ENCODE data around the gene RPS16.

RPS16 gene

DNA sequence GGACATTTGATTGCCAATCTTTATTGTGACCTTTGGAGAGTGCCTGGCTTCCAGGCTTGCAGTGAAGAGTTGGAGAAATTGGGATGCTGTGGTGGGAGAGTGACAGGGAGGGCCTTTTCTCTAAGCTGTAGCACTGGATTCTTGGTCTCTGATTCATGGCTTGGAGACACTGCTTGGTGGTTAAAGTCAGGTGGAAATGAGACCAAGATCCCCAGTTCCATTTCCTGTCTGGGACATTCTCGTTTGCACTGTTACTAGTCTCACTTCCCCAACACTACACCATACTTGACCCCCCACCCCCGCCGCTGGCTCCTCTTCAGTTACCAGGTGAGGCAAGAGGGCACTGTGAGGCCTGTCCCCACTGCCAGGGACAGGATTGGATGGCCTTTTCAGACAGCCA lies 12.5 kb upstream of the RPS16 start:
- Histone ChIP-seq H3K27ac (peak overlapping the region; percentile 21; the same call in 1 of the 2 replicates), H3K79me2 (ENCODE audit: insufficient read depth, low read depth) (peaks cover 78% of the 10 kb centered on the region), H2AFZ (ENCODE audit: low read depth) (no peak overlapping the region), H3K4me2 (peak overlapping the region; percentile 72), H3K9ac (no peak overlapping the region), H4K20me1 (ENCODE audit: insufficient read depth) (no peaks in the 10 kb centered on the region; the same call in none of the 2 replicates), H3K4me1 (ENCODE audit: low read depth, poor library complexity, severe bottlenecking) (peaks cover 36% of the 10 kb centered on the region), H3K27me3 (ENCODE audit: insufficient read depth, low read depth) (no peaks in the 10 kb centered on the region), H3K36me3 (ENCODE audit: insufficient read depth) (peaks cover 3% of the 10 kb centered on the region; the same call in 1 of the 2 replicates), H3K4me3 (IDR thresholded peaks at IDR 0.05; ENCODE audit: insufficient read depth, low read depth, low read length) (no peak overlapping the region)
- no peak for TF ChIP-seq CTCF (conservative IDR thresholded peaks at IDR 0.05; ENCODE audit: low read depth, low read length)

DNA sequence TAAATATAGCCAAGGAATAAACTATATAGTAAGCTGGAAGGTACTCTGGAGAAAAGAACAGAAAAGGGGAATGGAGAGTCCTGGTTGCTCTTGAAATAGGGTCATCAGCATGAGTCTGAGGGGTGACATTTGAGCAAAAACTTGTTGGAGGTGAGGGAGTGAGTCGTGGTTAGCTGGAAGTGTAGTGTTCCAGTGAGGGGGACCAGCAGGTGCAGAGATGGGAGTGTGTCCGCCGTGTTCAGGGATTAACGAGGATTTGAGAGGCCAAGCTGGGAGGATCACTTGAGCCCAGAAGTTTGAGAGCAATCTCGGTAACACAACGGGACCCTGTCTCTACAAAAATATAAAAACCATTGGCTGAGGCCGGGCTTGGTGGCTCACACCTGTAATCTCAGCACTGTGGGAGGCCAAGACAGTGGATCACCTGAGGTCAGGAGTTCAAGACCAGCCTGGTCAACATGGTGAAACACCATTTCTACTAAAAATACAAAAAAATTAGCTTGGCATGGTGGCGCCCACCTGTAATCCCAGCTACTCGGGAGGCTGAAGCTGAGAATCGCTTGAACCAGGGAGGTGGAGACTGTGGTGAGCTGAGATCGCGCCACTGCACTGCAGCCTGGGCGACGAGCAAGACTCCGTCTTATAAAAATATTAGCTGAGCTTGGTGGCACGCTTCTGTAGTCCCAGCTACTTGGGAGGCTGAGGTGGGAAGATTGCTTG lies 10.8 kb upstream of the RPS16 start:
- H3K4me2 ChIP-seq = peak overlapping the region; percentile 72
- H3K4me1 ChIP-seq (ENCODE audit: low read depth, poor library complexity, severe bottlenecking) = peaks cover 36% of the 10 kb centered on the region
- H3K79me2 ChIP-seq (ENCODE audit: insufficient read depth, low read depth) = peaks cover 66% of the 10 kb centered on the region
- peak overlapping the region; percentile 75; the same call in 1 of the 2 replicates for H3K27ac ChIP-seq
- no peak overlapping the region for H3K4me3 ChIP-seq (IDR thresholded peaks at IDR 0.05; ENCODE audit: insufficient read depth, low read depth, low read length)
- no peaks in the 10 kb centered on the region for H3K27me3 ChIP-seq (ENCODE audit: insufficient read depth, low read depth)
- no peaks in the 10 kb centered on the region; the same call in none of the 2 replicates for H4K20me1 ChIP-seq (ENCODE audit: insufficient read depth)
- TF ChIP-seq CTCF (conservative IDR thresholded peaks at IDR 0.05; ENCODE audit: low read depth, low read length) = no peak
- no peak overlapping the region for H2AFZ ChIP-seq (ENCODE audit: low read depth)
- H3K9ac ChIP-seq = peak overlapping the region; percentile 73
- no peaks in the 10 kb centered on the region for H3K36me3 ChIP-seq (ENCODE audit: insufficient read depth)

- no peak within 1 kb of the TSS for H3K4me3 ChIP-seq (IDR thresholded peaks at IDR 0.05; ENCODE audit: insufficient read depth, low read depth, low read length)
- H3K9ac ChIP-seq = peak within 1 kb of the TSS; percentile 73
- H3K4me1 ChIP-seq (ENCODE audit: low read depth, poor library complexity, severe bottlenecking) = peaks cover 36% of the 10 kb centered on the region
- TF ChIP-seq CTCF (conservative IDR thresholded peaks at IDR 0.05; ENCODE audit: low read depth, low read length) = no peak
- H3K36me3 ChIP-seq (ENCODE audit: insufficient read depth) = no peaks in the 10 kb centered on the region
- peaks cover 55% of the 10 kb centered on the region for H3K79me2 ChIP-seq (ENCODE audit: insufficient read depth, low read depth)
- H2AFZ ChIP-seq (ENCODE audit: low read depth) = peak within 1 kb of the TSS; percentile 66
- H3K27me3 ChIP-seq (ENCODE audit: insufficient read depth, low read depth) = no peaks in the 10 kb centered on the region
- H3K27ac ChIP-seq = peak within 1 kb of the TSS; percentile 75
- H4K20me1 ChIP-seq (ENCODE audit: insufficient read depth) = no peaks in the 10 kb centered on the region; the same call in none of the 2 replicates
- H3K4me2 ChIP-seq = peak within 1 kb of the TSS; percentile 84
Observed at GRCh38 chr19:39445196-39446111, 9.7 kb upstream of the RPS16 start, which contains the start of gene SUPT5H. TSS of gene SUPT5H (plus strand) at chr19:39445582. CDS start at chr19:39445891, 309 bp downstream.

GRCh38 chr19:39444598-39445195 lies 8.9 kb upstream of the RPS16 start:
- Histone ChIP-seq H3K9ac (peak overlapping the region; percentile 73), H2AFZ (ENCODE audit: low read depth) (peak overlapping the region; percentile 66), H3K27me3 (ENCODE audit: insufficient read depth, low read depth) (no peaks in the 10 kb centered on the region), H3K36me3 (ENCODE audit: insufficient read depth) (no peaks in the 10 kb centered on the region), H3K4me1 (ENCODE audit: low read depth, poor library complexity, severe bottlenecking) (peaks cover 36% of the 10 kb centered on the region), H3K4me2 (peak overlapping the region; percentile 84), H4K20me1 (ENCODE audit: insufficient read depth) (no peaks in the 10 kb centered on the region; the same call in none of the 2 replicates), H3K79me2 (ENCODE audit: insufficient read depth, low read depth) (peaks cover 48% of the 10 kb centered on the region), H3K4me3 (IDR thresholded peaks at IDR 0.05; ENCODE audit: insufficient read depth, low read depth, low read length) (no peak overlapping the region), H3K27ac (peak overlapping the region; percentile 75)
- TF ChIP-seq CTCF (conservative IDR thresholded peaks at IDR 0.05; ENCODE audit: low read depth, low read length) = no peak
